ENCODE data around the gene PHYHD1. TPM values are rescaled to one million over a fixed set of nuclear protein-coding genes. Genes with fewer than 3 reads are reported as not detected.
A peak's percentile ranks its signal among the peaks of the same experiment; 100 is the strongest.

The PHYHD1 gene
- total RNA-seq, 4 donors from 2014 or later, result 3.7 to 34.0 (median 23.0) TPM

GRCh38 chr9:128901379-128901778 is 19.4 kb upstream of the PHYHD1 start:
- intact Hi-C loops (cut with DNase I), result no loop called here

GRCh38 chr9:128901822-128902221 is 19.0 kb upstream of the PHYHD1 start:
- H3K27ac ChIP-seq, result peak overlapping the region; percentile 91 to 100 (median 97)
- no peak for DNase-seq
- no peaks in the 10 kb centered on the region for H3K27me3 ChIP-seq
- 80% methylated on average over 1 of the region's 5 CpGs; no CpG with 5 or more reads in 1 of the 2 donors for WGBS, 2 donors
- TF ChIP-seq POLR2A (IDR thresholded peaks at IDR 0.05), result no peak
- TF ChIP-seq CTCF (IDR thresholded peaks at IDR 0.05), result no peak
- H3K9me3 ChIP-seq, result no peaks in the 10 kb centered on the region
- peaks cover 0 to 49% (median under 1%) of the 10 kb centered on the region in 3 donors for H3K36me3 ChIP-seq
- peaks cover 60 to 89% (median 61%) of the 10 kb centered on the region in 3 donors for H3K4me1 ChIP-seq
- intact Hi-C loops (cut with DNase I), result no loop called here
- H3K4me3 ChIP-seq, result no peak overlapping the region

More at GRCh38 chr9:128901379-128901778, 19.4 kb upstream of the PHYHD1 start:
- no peak for DNase-seq
- Histone ChIP-seq H3K27me3 (no peaks in the 10 kb centered on the region), H3K4me3 (no peak overlapping the region), H3K4me1 (peaks cover 60 to 94% (median 61%) of the 10 kb centered on the region in 3 donors), H3K36me3 (peaks cover 0 to 49% (median 0%) of the 10 kb centered on the region in 3 donors), H3K27ac (peak overlapping the region; percentile 91 to 100 (median 97)), H3K9me3 (no peaks in the 10 kb centered on the region)
- TF ChIP-seq CTCF (IDR thresholded peaks at IDR 0.05), result no peak
- no peak for TF ChIP-seq POLR2A (IDR thresholded peaks at IDR 0.05)
- WGBS, 2 donors, result 69 to 77% methylated on average over 5 to 7 of the region's 7 CpGs

- H3K9me3 ChIP-seq, result no peaks in the 10 kb centered on the region
- TF ChIP-seq CTCF (IDR thresholded peaks at IDR 0.05) (no peak), POLR2A (IDR thresholded peaks at IDR 0.05) (peak in 2 of 4 donors; percentile 67 to 69)
- intact Hi-C loops (cut with DNase I), result no loop called here
- H3K4me3 ChIP-seq, result peak overlapping the region in 1 of 4 donors; percentile 28
- peaks cover 60 to 82% (median 61%) of the 10 kb centered on the region in 3 donors for H3K4me1 ChIP-seq
- no peaks in the 10 kb centered on the region for H3K27me3 ChIP-seq
- DNase-seq, result peak; percentile 42
- H3K36me3 ChIP-seq, result peaks cover 5 to 49% (median 7%) of the 10 kb centered on the region in 3 donors
- peak overlapping the region; percentile 91 to 100 (median 97) for H3K27ac ChIP-seq
- WGBS, 2 donors, result no CpG with 5 or more reads among the region's 23 CpGs
Observed at GRCh38 chr9:128902351-128903078, 18.3 kb upstream of the PHYHD1 start.

DNA sequence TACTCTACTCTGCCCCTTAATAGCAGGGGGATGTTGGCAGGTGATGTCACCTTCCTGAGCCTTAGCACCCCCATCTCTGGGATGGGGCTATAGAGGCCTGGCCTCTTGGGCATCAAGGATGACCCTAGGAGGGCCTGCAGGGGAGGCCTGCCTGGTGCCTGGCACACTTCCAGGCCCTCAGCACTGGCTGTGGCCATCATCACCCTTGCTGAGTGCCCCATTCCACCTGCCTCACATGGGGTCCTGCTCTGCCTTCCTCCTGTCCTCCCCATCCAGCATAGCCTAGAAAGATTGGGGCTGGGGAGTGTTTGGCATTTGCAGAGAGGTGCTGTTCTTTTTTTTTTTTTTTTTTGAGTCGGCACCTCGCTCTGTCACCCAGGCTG is 17.7 kb upstream of the PHYHD1 start:
- intact Hi-C loops (cut with DNase I), result no loop called here
- Histone ChIP-seq H3K27ac (peak overlapping the region; percentile 91 to 100 (median 97)), H3K27me3 (no peaks in the 10 kb centered on the region), H3K4me3 (no peak overlapping the region), H3K36me3 (peaks cover 11 to 50% (median 13%) of the 10 kb centered on the region in 3 donors), H3K9me3 (no peaks in the 10 kb centered on the region), H3K4me1 (peaks cover 59 to 77% (median 59%) of the 10 kb centered on the region in 3 donors)
- no peak for DNase-seq
- TF ChIP-seq CTCF (IDR thresholded peaks at IDR 0.05), result no peak
- TF ChIP-seq POLR2A (IDR thresholded peaks at IDR 0.05), result no peak
- WGBS, 2 donors, result 66% methylated on average over 2 of the region's 2 CpGs; no CpG with 5 or more reads in 1 of the 2 donors

DNA sequence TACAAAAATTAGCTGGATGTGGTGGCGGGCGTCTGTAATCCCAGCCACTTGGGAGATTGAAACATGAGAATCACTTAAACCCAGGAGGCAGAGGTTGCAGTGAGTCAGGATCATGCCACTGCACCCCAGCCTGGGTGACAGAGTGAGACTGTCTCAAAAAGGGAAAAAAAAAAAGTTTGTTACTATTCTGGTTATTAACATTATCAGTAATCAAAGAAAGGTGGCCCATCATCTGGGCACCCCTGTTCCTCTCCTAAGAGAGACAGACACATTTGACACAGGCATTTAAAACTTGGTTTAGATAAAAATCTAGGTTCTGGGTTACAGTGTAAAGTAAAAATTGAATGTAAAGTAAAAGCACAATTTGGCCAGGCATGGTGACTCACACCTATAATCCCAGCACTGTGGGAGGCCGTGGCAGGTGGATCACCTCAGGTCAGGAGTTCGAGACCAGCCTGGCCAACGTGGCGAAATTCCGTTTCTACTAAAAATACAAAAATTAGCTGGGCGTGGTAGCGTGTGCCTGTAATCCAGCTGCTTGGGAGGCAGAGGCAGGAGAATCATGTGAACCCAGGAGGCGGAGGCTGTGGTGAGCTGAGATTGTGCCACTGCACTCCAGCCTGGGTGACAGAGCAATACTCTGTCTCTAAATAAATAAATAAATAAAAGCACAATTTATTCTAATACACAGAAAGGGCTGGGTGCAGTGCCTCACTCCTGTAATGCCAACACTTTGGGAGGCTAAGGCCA is 16.7 kb upstream of the PHYHD1 start:
- peak overlapping the region; percentile 91 to 100 (median 97) for H3K27ac ChIP-seq
- no peak for DNase-seq
- peaks cover 20 to 50% (median 22%) of the 10 kb centered on the region in 3 donors for H3K36me3 ChIP-seq
- WGBS, 2 donors, result 70 to 71% methylated on average over 10 of the region's 10 CpGs
- no peak overlapping the region for H3K4me3 ChIP-seq
- TF ChIP-seq CTCF (IDR thresholded peaks at IDR 0.05), result no peak
- H3K27me3 ChIP-seq, result no peaks in the 10 kb centered on the region
- H3K9me3 ChIP-seq, result no peaks in the 10 kb centered on the region
- intact Hi-C loops (cut with DNase I), result no loop called here
- H3K4me1 ChIP-seq, result peaks cover 49 to 68% (median 50%) of the 10 kb centered on the region in 3 donors
